Stimulated activated naive B cell treated with anti-CD40 and anti-IgM and Interleukin-4, amounts not matched to agents 10 μg/mL and 1 μg/mL and 100 μg/mL, for 72 hours (primary cell): Measurements from ENCODE around the gene CXCR6.
A peak's percentile ranks its signal among the peaks of the same experiment; 100 is the strongest.
"Not testable (repeated sequence)": the region's sequence is repeated elsewhere in the genome, so short reads cannot be mapped to it uniquely, and the experiment has no call there.

Experiments
- ATAC-seq, 2 donors: fragments of 150-1000 bp; cut with Tn5 transposase; replicated peaks; 2 replicates each; pipeline ENCODE4 v1.10.0; 2021; ENCODE audit warnings: moderate library complexity in 1 of 2
- DNase-seq: peaks from one replicate; pipeline ENCODE4 v3.0.0; 2021
- H3K27ac Mint-ChIP-seq: one replicate; pipeline ENCODE4 v1.8.0; 2022; ENCODE audit warnings: mild to moderate bottlenecking, mixed read lengths
- H3K27me3 Mint-ChIP-seq, 2 donors: one replicate each; pipeline ENCODE4 v1.8.0; 2022; ENCODE audit warnings: mixed read lengths in 2 of 2
- H3K36me3 Mint-ChIP-seq, 2 donors: one replicate each; pipeline ENCODE4 v1.8.0; 2022; ENCODE audit warnings: mixed read lengths in 2 of 2, mild to moderate bottlenecking in 1 of 2
- H3K4me1 Mint-ChIP-seq, 2 donors: one replicate each; pipeline ENCODE4 v1.8.0; 2022; ENCODE audit warnings: mixed read lengths in 2 of 2, mild to moderate bottlenecking in 1 of 2
- H3K4me3 Mint-ChIP-seq, 2 donors: one replicate each; pipeline ENCODE4 v1.8.0; 2022; ENCODE audit warnings: mild to moderate bottlenecking in 2 of 2, mixed read lengths in 2 of 2, moderate library complexity in 1 of 2
- H3K9me3 Mint-ChIP-seq, 2 donors: one replicate each; pipeline ENCODE4 v1.8.0; 2022; ENCODE audit warnings: mixed read lengths in 2 of 2, mild to moderate bottlenecking in 1 of 2

The CXCR6 gene

GRCh38 chr3:45988362-45988761 is 45.1 kb downstream of the CXCR6 start:
- peaks cover 44 to 66% of the 10 kb centered on the region in 2 donors for H3K4me1 Mint-ChIP-seq
- peak overlapping the region; percentile 25 for H3K27ac Mint-ChIP-seq
- no peaks in the 10 kb centered on the region for H3K27me3 Mint-ChIP-seq
- ATAC-seq (no peak), DNase-seq (no peak)
- peaks cover 8 to 33% of the 10 kb centered on the region in 2 donors for H3K36me3 Mint-ChIP-seq
- no peaks in the 10 kb centered on the region for H3K9me3 Mint-ChIP-seq
- no peak overlapping the region for H3K4me3 Mint-ChIP-seq

GRCh38 chr3:45988804-45989203 is 45.5 kb downstream of the CXCR6 start:
- ATAC-seq (no peak), DNase-seq (no peak)
- Mint-ChIP-seq H3K36me3 (peaks cover 3 to 30% of the 10 kb centered on the region in 2 donors), H3K27ac (no peak overlapping the region), H3K4me3 (no peak overlapping the region), H3K4me1 (peaks cover 47 to 70% of the 10 kb centered on the region in 2 donors), H3K27me3 (no peaks in the 10 kb centered on the region), H3K9me3 (no peaks in the 10 kb centered on the region)

GRCh38 chr3:45990181-45990580 is 46.9 kb downstream of the CXCR6 start:
- ATAC-seq: no peak
- H3K27me3 Mint-ChIP-seq: no peaks in the 10 kb centered on the region
- no peak for DNase-seq
- H3K4me1 Mint-ChIP-seq: peaks cover 48 to 71% of the 10 kb centered on the region in 2 donors
- no peaks in the 10 kb centered on the region for H3K9me3 Mint-ChIP-seq
- H3K36me3 Mint-ChIP-seq: peaks cover 1 to 19% of the 10 kb centered on the region in 2 donors
- H3K27ac Mint-ChIP-seq: no peak overlapping the region
- H3K4me3 Mint-ChIP-seq: no peak overlapping the region

DNA sequence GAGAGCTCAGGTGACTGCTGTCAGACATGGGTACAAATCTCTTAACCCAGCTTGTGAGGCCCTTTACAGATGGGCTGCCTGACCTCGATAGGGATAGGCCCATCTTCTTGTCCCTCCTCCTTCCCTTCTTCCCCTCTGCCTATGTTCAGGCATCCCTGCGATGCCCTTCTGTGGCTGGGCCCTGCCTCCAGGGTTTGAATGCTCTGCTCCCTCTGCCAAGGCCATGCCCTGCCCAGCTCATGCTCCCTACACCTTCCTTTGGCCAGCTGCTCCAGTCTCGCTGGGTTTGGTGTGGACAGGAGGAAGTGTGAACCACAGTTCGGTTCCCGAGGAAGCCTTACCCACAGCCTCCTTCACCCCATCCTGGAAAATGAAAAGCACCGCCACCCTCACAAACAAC is 48.1 kb downstream of the CXCR6 start:
- Mint-ChIP-seq H3K4me3 (no peak overlapping the region), H3K36me3 (peaks cover 0 to 16% of the 10 kb centered on the region in 2 donors), H3K27me3 (no peaks in the 10 kb centered on the region), H3K27ac (no peak overlapping the region), H3K9me3 (no peaks in the 10 kb centered on the region), H3K4me1 (peaks cover 50 to 70% of the 10 kb centered on the region in 2 donors)
- DNase-seq (no peak), ATAC-seq (no peak)

GRCh38 chr3:45992133-45992729 is 49.0 kb downstream of the CXCR6 start:
- ATAC-seq (no peak), DNase-seq (no peak)
- H3K4me3 Mint-ChIP-seq: peak overlapping the region; percentile 19 to 35
- H3K27me3 Mint-ChIP-seq: no peaks in the 10 kb centered on the region
- H3K36me3 Mint-ChIP-seq: peaks cover 0 to 11% of the 10 kb centered on the region in 2 donors
- H3K27ac Mint-ChIP-seq: peak overlapping the region; percentile 73
- peaks cover 54 to 72% of the 10 kb centered on the region in 2 donors for H3K4me1 Mint-ChIP-seq
- H3K9me3 Mint-ChIP-seq: no peaks in the 10 kb centered on the region

DNA sequence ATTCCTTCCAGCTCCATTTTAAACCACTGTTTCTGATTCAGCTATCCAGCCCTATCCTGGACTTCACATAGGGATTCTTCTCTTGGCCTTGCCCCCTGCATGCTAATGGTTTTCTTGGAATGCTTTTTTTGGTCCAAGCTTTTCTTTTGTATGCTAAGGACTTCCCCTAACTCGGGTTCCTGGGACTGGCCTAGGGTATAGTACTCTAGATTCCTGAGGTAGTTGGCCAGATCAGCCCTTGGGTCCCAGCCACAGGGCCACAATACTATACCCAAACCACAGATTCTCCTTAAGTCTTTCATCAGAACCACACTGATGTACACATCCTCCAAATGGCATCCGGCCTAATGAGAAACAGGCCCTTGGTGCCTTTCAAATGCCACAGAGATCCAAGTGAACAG is 49.6 kb downstream of the CXCR6 start:
- H3K27ac Mint-ChIP-seq: no peak overlapping the region
- peaks cover 0 to 9% of the 10 kb centered on the region in 2 donors for H3K36me3 Mint-ChIP-seq
- DNase-seq: no peak
- peaks cover 54 to 70% of the 10 kb centered on the region in 2 donors for H3K4me1 Mint-ChIP-seq
- no peaks in the 10 kb centered on the region for H3K27me3 Mint-ChIP-seq
- no peaks in the 10 kb centered on the region for H3K9me3 Mint-ChIP-seq
- peak overlapping the region; percentile 35 to 39 for H3K4me3 Mint-ChIP-seq
- ATAC-seq: no peak

GRCh38 chr3:45993421-45994027 is 50.3 kb downstream of the CXCR6 start:
- Mint-ChIP-seq H3K27ac (no peak overlapping the region), H3K4me1 (peaks cover 47 to 63% of the 10 kb centered on the region in 2 donors), H3K36me3 (peaks cover 0 to 4% of the 10 kb centered on the region in 2 donors), H3K9me3 (no peaks in the 10 kb centered on the region), H3K4me3 (no peak overlapping the region), H3K27me3 (no peaks in the 10 kb centered on the region)
- peak; percentile 48 for ATAC-seq
- DNase-seq: no peak

GRCh38 chr3:45994419-45995235 is 51.4 kb downstream of the CXCR6 start:
- Mint-ChIP-seq H3K36me3 (peaks cover 0 to 4% of the 10 kb centered on the region in 2 donors), H3K27ac (peak overlapping the region; percentile 94), H3K9me3 (no peaks in the 10 kb centered on the region), H3K27me3 (peaks cover 2 to 3% of the 10 kb centered on the region in 2 donors), H3K4me3 (peak overlapping the region; percentile 88 to 95), H3K4me1 (peaks cover 40 to 52% of the 10 kb centered on the region in 2 donors)
- peak; percentile 6 to 10 for ATAC-seq
- DNase-seq: no peak

DNA sequence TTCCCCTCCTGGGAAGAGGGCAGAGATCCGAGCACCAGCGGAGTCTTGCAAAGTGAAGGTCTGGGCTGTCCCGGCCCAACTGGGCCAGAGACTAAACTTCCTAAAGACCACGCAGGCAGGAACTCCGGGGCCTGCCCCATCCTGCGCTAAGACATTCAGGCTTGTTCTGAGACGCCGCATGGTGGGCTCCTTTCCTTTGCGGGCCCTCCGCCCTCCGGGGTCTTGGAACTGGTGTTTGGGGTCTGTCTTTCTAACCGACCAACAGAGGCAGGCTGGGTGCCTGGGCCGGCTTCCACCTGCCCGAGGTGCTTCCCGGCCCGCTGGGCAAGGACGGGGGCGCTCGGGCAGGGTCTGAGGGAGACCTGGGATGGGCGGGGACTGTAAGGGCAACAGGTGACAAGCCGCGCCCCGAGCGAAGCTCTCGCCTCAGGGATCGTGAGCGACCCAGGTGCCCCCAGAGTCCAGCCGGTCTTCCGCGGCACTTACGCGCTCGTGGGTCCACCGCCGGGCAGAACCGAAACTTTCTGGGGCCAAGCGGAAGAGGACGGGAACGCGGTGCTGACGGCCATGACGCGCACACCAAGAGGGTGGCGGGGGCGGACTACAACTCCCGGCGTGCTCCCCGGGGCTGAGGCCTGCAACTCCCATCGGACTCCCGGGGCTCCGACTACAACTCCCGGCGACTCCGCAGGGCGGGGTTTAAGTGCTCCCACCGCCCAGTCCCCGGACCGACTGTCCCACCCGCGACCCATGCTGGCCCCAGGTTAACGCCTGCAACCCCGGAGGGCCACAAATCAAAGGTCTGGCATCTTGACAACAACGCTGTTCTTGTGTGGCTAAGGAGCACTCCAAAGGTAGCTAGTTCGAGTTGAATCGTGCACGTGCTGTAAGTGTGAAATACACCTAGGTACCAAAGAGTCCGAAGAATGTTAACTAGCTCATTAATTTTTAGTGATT is 52.2 kb downstream of the CXCR6 start, which contains the start of gene FYCO1:
FYCO1 (minus strand) TSS at position 589 of the 957 bp plus-strand sequence. CDS start 10,914 bp downstream, outside the sequence.
- peak; percentile 86 for DNase-seq
- Mint-ChIP-seq H3K4me3 (peak within 1 kb of the TSS; percentile 88 to 95), H3K36me3 (peaks cover 0 to 4% of the 10 kb centered on the region in 2 donors), H3K4me1 (peaks cover 35 to 43% of the 10 kb centered on the region in 2 donors), H3K27ac (peak within 1 kb of the TSS; percentile 94), H3K9me3 (no peaks in the 10 kb centered on the region), H3K27me3 (peaks cover 7 to 11% of the 10 kb centered on the region in 2 donors)
- ATAC-seq: peak; percentile 90 to 92

DNA sequence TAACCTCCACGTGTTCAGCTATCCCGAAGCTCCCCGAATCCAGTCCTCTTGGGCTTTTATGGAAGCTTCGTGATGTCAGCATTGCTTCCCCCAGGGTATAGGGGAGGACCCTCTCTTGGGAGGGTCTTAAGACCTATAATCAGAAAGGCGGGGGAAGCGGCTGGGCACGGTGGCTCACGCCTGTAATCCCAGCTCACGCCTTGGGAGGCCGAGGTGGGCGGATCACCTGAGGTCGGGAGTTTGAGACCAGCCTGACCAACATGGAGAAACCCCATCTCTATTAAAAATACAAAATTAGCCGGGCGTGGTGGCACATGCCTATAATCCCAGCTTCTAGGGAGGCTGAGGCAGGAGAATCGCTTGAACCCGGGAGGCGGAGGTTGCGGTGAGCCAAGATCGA is 54.2 kb downstream of the CXCR6 start:
- DNase-seq, H3K27ac Mint-ChIP-seq, ATAC-seq, H3K36me3 Mint-ChIP-seq, H3K9me3 Mint-ChIP-seq, H3K4me3 Mint-ChIP-seq: not testable (repeated sequence)
- peaks cover 7 to 13% of the 10 kb centered on the region in 2 donors for H3K27me3 Mint-ChIP-seq
- peaks cover 22 to 27% of the 10 kb centered on the region in 2 donors for H3K4me1 Mint-ChIP-seq

- peaks cover 19 to 23% of the 10 kb centered on the region in 2 donors for H3K4me1 Mint-ChIP-seq
- DNase-seq (no peak), ATAC-seq (no peak)
- no peaks in the 10 kb centered on the region for H3K9me3 Mint-ChIP-seq
- H3K36me3 Mint-ChIP-seq: no peaks in the 10 kb centered on the region
- no peak overlapping the region for H3K27ac Mint-ChIP-seq
- no peak overlapping the region for H3K4me3 Mint-ChIP-seq
- peaks cover 7 to 13% of the 10 kb centered on the region in 2 donors for H3K27me3 Mint-ChIP-seq
These were observed 54.7 kb downstream of the CXCR6 start for GRCh38 chr3:45997942-45998341.
